Measurements from ENCODE around the gene FNDC10. TPM values are rescaled to one million over a fixed set of nuclear protein-coding genes. Genes with fewer than 3 reads are reported as not detected.

FNDC10 gene
- total and polyA plus RNA-seq, 3 donors from 2014 or later, result 15.5 to 54.0 (median 36.8) TPM

DNA sequence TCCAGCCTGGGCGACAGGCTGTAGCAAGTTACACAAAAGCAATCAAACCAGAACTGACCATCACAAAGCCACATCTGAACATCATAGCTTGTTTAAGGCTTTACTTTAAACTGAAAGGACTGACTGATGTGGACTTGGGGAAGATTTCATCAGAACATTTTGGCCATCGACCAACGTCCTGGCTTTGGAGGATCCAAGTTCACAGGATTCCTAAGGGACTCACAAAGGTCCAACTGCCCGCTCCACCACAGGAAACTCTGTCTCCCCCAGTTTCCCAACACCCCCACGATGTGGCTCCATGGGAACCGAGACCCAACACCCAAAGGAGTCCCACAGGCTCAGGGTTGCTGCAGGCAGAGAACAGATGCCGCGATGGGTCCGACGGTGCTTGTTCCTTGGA, 34.6 kb downstream of the FNDC10 start:
- no peak overlapping the region for H3K27ac ChIP-seq
- no peak overlapping the region for H3K4me3 ChIP-seq
- no peaks in the 10 kb centered on the region for H3K9me3 ChIP-seq
- TF ChIP-seq, protein P1, sequence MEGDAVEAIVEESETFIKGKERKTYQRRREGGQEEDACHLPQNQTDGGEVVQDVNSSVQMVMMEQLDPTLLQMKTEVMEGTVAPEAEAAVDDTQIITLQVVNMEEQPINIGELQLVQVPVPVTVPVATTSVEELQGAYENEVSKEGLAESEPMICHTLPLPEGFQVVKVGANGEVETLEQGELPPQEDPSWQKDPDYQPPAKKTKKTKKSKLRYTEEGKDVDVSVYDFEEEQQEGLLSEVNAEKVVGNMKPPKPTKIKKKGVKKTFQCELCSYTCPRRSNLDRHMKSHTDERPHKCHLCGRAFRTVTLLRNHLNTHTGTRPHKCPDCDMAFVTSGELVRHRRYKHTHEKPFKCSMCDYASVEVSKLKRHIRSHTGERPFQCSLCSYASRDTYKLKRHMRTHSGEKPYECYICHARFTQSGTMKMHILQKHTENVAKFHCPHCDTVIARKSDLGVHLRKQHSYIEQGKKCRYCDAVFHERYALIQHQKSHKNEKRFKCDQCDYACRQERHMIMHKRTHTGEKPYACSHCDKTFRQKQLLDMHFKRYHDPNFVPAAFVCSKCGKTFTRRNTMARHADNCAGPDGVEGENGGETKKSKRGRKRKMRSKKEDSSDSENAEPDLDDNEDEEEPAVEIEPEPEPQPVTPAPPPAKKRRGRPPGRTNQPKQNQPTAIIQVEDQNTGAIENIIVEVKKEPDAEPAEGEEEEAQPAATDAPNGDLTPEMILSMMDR (IDR thresholded peaks at IDR 0.05), result no peak
- no peak for TF ChIP-seq POLR2A (IDR thresholded peaks at IDR 0.05)
- intact Hi-C loops (cut with DNase I; ENCODE audit: low total_unique reads), result no loop called here
- 93 to 95% methylated on average over 8 to 10 of the region's 10 CpGs for WGBS, 2 donors
- H3K36me3 ChIP-seq (ENCODE audit: low read depth, missing control alignments), result no peaks in the 10 kb centered on the region
- H3K27me3 ChIP-seq, result no peaks in the 10 kb centered on the region
- DNase-seq, result no peak
- H3K4me1 ChIP-seq, result peaks cover 28% of the 10 kb centered on the region

DNA sequence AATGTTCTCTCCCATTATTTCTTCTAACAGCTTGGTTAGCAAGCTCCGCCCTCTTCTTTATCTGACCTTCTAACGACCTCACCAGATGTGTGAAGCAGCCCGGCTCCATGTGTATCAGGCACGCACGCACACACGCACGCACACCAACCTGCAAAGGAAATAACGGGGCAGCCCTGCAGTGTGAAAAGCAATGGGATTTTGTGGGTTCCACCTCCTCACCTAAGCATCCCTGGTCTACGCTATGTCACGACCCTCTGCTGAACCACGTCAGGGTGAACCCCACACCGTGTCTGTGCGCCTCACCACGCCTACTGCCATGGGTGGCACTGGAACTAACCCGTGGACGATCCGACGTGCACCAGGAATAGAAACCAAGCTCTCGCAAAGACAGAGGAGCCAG, 35.7 kb downstream of the FNDC10 start:
- 74 to 82% methylated on average over 14 to 19 of the region's 19 CpGs for WGBS, 2 donors
- no peaks in the 10 kb centered on the region for H3K36me3 ChIP-seq (ENCODE audit: low read depth, missing control alignments)
- intact Hi-C loops (cut with DNase I; ENCODE audit: low total_unique reads), result no loop called here

DNA sequence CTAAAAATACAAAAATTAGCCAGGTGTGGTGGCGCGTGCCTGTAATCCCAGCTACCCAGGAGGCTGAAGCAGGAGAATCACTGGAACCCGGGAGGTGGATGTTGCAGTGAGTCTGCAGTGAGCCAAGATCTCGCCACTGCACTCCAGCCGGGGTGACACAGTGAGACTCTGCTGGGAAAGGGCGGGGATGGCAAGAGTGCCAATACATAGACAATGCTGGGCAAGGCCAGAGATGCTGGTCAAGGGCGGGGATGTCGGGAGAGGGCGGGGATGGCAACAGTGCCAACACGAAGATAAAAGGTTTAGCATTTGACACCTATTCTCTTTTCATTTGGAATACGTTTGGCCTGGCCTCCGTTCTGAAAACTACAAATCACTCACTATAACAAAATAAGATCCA, 36.2 kb downstream of the FNDC10 start:
- Histone ChIP-seq H3K9me3 (no peaks in the 10 kb centered on the region), H3K36me3 (ENCODE audit: low read depth, missing control alignments) (no peaks in the 10 kb centered on the region), H3K4me3 (no peak overlapping the region), H3K27me3 (no peaks in the 10 kb centered on the region), H3K27ac (no peak overlapping the region), H3K4me1 (peaks cover 18% of the 10 kb centered on the region)
- 89% methylated on average over 12 of the region's 12 CpGs for WGBS, 2 donors
- no peak for DNase-seq
- no peak for TF ChIP-seq POLR2A (IDR thresholded peaks at IDR 0.05)
- TF ChIP-seq, protein P1 (IDR thresholded peaks at IDR 0.05), result no peak
- intact Hi-C loops (cut with DNase I; ENCODE audit: low total_unique reads), result no loop called here

More for the DNA sequence above, 35.7 kb downstream of the FNDC10 start:
- Histone ChIP-seq H3K27ac (no peak overlapping the region), H3K27me3 (no peaks in the 10 kb centered on the region), H3K9me3 (no peaks in the 10 kb centered on the region), H3K4me3 (no peak overlapping the region), H3K4me1 (peaks cover 17% of the 10 kb centered on the region)
- no peak for DNase-seq
- TF ChIP-seq, protein P1 (IDR thresholded peaks at IDR 0.05), result no peak

DNA sequence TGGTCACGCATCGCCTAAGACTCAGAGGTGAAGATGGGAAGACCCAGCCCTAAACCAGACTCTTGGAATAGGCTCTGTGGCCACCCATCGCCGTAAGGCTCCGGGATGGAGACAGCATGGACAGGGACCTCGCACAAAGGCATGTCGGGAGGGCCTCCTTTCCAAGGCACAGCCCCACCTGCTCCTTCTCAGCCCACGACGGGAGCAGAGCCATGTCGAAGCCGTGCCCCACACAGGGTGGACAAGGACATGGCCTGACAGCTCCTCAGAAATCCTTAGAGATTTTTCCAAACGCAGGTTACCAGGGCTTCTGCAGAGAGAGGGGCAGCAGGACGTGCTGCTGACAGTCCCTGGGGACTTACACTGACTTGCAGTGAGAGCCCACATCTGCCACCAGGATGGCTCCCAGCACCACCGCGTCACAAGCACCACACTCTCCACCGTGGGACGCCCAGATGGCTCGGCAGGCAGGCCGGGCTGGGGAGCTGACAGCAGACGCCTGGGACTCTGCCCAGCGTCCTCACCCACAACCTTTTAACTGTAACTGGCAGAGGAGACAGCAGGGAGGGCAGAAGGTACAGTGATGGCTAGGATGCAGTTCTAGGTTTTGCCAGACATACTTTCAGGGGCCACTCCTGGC, 37.3 kb downstream of the FNDC10 start:
- intact Hi-C loops (cut with DNase I; ENCODE audit: low total_unique reads), result no loop called here
- DNase-seq, result no peak
- H3K4me3 ChIP-seq, result no peak overlapping the region
- TF ChIP-seq, protein P1 (IDR thresholded peaks at IDR 0.05), result no peak
- no peak for TF ChIP-seq POLR2A (IDR thresholded peaks at IDR 0.05)
- peaks cover 10% of the 10 kb centered on the region for H3K4me1 ChIP-seq
- H3K27me3 ChIP-seq, result no peaks in the 10 kb centered on the region
- whole genome bisulfite sequencing, 2 donors, result 83 to 85% methylated on average over 13 to 19 of the region's 21 CpGs
- no peak overlapping the region for H3K27ac ChIP-seq
- no peaks in the 10 kb centered on the region for H3K9me3 ChIP-seq
- no peaks in the 10 kb centered on the region for H3K36me3 ChIP-seq (ENCODE audit: low read depth, missing control alignments)
